ENCODE measurements around the gene SH3GL1.

DNA sequence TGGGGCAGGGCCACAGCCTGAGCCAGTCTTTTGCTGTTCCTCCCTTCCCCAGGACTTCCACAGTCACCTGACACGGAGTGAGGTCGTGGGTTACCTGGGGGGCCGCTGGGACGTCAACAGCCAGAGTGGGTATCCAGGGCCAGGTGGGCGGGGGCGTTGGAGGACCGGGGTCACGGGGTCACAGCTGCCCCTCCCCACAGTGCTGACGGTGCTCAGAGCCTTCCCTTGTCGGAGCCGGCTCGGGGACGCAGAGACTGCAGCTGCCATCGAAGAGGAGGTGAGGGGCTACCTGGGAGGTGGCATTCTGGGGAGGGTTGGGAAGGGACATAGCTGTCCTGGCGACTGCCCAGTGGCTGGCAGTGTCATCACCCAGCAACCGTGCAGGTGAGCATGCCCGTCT, 45.5 kb downstream of the SH3GL1 start:
- no peak for TF ChIP-seq POLR2A (IDR thresholded peaks at IDR 0.05; ENCODE audit: low read depth, low read length)
- TF ChIP-seq POLR2AphosphoS5 (IDR thresholded peaks at IDR 0.05; ENCODE audit: low read depth, low read length) = no peak
